Measurements from ENCODE around the gene PLIN4.
"Not testable (repeated sequence)": the region's sequence is repeated elsewhere in the genome, so short reads cannot be mapped to it uniquely, and the experiment has no call there.

PLIN4 gene

GRCh38 chr19:4543842-4544647, 25.8 kb upstream of the PLIN4 start:
- DNase-seq: no peak

GRCh38 chr19:4542896-4543841, 24.9 kb upstream of the PLIN4 start:
- no peak for DNase-seq

- DNase-seq: not testable (repeated sequence)
These were observed 23.5 kb upstream of the PLIN4 start for GRCh38 chr19:4541806-4542145.

GRCh38 chr19:4541114-4541805, 23.0 kb upstream of the PLIN4 start:
- no peak for DNase-seq

GRCh38 chr19:4539693-4540581, 21.7 kb upstream of the PLIN4 start, which contains the start of gene LRG1:
Gene LRG1 (minus strand): TSS chr19:4540036. CDS start chr19:4540013, 23 bp downstream.
- DNase-seq: peak; percentile 27

GRCh38 chr19:4539169-4539692, 20.9 kb upstream of the PLIN4 start:
- no peak for DNase-seq

GRCh38 chr19:4538601-4538954, 20.3 kb upstream of the PLIN4 start:
- DNase-seq: no peak

- DNase-seq: no peak
These were observed 19.8 kb upstream of the PLIN4 start for GRCh38 chr19:4537953-4538600.

GRCh38 chr19:4536798-4537197, 18.5 kb upstream of the PLIN4 start:
- no peak for DNase-seq

GRCh38 chr19:4534836-4535658, 16.8 kb upstream of the PLIN4 start, which contains the start of gene PLIN5:
Gene PLIN5 (minus strand): TSS chr19:4535224. CDS start chr19:4534074, 1,150 bp downstream.
- peak; percentile 60 for DNase-seq

GRCh38 chr19:4533835-4534424, 15.6 kb upstream of the PLIN4 start:
- DNase-seq: no peak

- DNase-seq: no peak
These were observed 15.0 kb upstream of the PLIN4 start for GRCh38 chr19:4533334-4533733.

- no peak for DNase-seq
These were observed 13.4 kb upstream of the PLIN4 start for GRCh38 chr19:4531562-4532165.

- DNase-seq: no peak
These were observed 11.7 kb upstream of the PLIN4 start for GRCh38 chr19:4529924-4530522.

GRCh38 chr19:4528843-4529242, 10.6 kb upstream of the PLIN4 start:
- no peak for DNase-seq

GRCh38 chr19:4527377-4527776, 9.1 kb upstream of the PLIN4 start:
- DNase-seq: not testable (repeated sequence)

- DNase-seq: no peak
These were observed 7.3 kb upstream of the PLIN4 start for GRCh38 chr19:4525563-4526002.

- peak; percentile 85 for DNase-seq
These were observed 6.7 kb upstream of the PLIN4 start for GRCh38 chr19:4524808-4525562.
